ENCODE data around the gene PTX4.

DNA sequence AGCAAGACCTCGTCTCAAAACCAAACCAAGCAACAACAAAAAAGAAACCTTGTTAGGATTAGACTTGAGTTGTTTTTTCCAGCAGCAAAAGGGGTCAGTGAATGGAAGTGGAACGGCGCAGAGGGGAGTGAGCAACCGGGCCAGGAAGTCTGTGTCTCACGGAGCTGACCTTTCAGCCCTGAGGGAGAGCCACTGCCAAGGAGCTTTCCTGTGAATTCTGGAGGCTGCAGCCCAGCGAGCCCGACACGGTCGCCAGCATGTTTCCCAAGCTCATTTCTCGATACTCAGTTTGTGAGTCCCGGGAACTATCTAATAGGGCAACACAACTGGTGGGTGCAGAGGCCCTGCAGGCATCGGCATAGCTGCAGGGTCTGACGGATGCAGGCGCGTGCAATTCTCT is 24.0 kb upstream of the PTX4 start:
- TF ChIP-seq, protein P1, sequence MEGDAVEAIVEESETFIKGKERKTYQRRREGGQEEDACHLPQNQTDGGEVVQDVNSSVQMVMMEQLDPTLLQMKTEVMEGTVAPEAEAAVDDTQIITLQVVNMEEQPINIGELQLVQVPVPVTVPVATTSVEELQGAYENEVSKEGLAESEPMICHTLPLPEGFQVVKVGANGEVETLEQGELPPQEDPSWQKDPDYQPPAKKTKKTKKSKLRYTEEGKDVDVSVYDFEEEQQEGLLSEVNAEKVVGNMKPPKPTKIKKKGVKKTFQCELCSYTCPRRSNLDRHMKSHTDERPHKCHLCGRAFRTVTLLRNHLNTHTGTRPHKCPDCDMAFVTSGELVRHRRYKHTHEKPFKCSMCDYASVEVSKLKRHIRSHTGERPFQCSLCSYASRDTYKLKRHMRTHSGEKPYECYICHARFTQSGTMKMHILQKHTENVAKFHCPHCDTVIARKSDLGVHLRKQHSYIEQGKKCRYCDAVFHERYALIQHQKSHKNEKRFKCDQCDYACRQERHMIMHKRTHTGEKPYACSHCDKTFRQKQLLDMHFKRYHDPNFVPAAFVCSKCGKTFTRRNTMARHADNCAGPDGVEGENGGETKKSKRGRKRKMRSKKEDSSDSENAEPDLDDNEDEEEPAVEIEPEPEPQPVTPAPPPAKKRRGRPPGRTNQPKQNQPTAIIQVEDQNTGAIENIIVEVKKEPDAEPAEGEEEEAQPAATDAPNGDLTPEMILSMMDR (IDR thresholded peaks at IDR 0.05; ENCODE audit: borderline replicate concordance, extremely low read depth, low read length, poor library complexity, severe bottlenecking): no peak
- TF ChIP-seq EZH2 (IDR thresholded peaks at IDR 0.05; ENCODE audit: borderline replicate concordance, low read depth, low read length, severe bottlenecking): no peak

Data from DND-41 (cell line).